CD1c-positive myeloid dendritic cell (primary cell): ENCODE measurements around the gene GPR137B.

Experiments
- DNase-seq: peaks from one replicate; pipeline ENCODE4 v3.0.0-alpha.2; 2016; ENCODE audit errors: extremely low spot score

GPR137B gene

DNA sequence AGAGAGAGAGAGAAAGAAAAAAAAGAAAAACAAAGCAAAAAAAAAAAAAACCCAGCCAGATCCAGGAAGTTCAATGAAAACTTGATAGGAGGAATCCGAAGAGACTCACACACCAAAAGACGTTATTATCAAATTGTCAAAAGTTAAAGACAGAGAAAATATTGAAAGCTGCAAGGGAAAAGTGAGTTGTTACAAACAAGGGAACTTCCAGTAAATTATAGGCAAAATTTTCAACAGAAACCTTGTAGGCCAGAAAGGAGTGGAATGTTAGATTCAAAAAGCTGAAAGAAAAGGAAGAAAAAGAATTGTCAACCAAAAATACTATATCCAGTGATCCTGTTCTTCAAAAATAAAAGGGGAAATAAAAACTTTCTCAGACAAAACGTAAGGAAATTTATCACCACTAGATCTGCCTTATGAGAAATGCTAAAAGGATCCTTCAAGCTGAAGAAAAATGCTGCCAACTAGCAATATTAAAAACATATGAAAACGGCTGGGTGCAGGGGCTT lies 115.8 kb downstream of the GPR137B start:
- DNase-seq, result no peak
